NOMO-1 (cell line): ENCODE data around the gene SETD7.

Experiments
- DNase-seq, 2 experiments: peaks; one replicate each; lab custom pipeline; 2025; ENCODE audit not compliant: unreplicated experiment in 2 of 2; lab: John Stamatoyannopoulos, UW

SETD7 gene

GRCh38 chr4:139575072-139575471, 19.1 kb upstream of the SETD7 start:
- DNase-seq: no peak

- no peak for DNase-seq
These were observed 18.6 kb upstream of the SETD7 start for GRCh38 chr4:139574641-139575040.

GRCh38 chr4:139568206-139568955, 12.4 kb upstream of the SETD7 start:
- no peak for DNase-seq

- DNase-seq: no peak
These were observed 11.3 kb upstream of the SETD7 start for GRCh38 chr4:139567159-139567870.

- no peak for DNase-seq
These were observed 8.5 kb upstream of the SETD7 start for GRCh38 chr4:139564502-139564901.

- DNase-seq: no peak
These were observed 7.5 kb upstream of the SETD7 start for GRCh38 chr4:139563515-139563914.

- no peak for DNase-seq
These were observed 6.8 kb upstream of the SETD7 start for GRCh38 chr4:139562839-139563238.

GRCh38 chr4:139562067-139562684, 6.2 kb upstream of the SETD7 start:
- DNase-seq: no peak

GRCh38 chr4:139560406-139561104, 4.5 kb upstream of the SETD7 start:
- peak; percentile 93 to 99 for DNase-seq

GRCh38 chr4:139559687-139560086, 3.7 kb upstream of the SETD7 start:
- peak; percentile 44 to 62 for DNase-seq

- DNase-seq: no peak
These were observed 3.1 kb upstream of the SETD7 start for GRCh38 chr4:139559089-139559479.

GRCh38 chr4:139558235-139559088, 2.4 kb upstream of the SETD7 start:
- DNase-seq: no peak

- no peak for DNase-seq
These were observed 1.6 kb upstream of the SETD7 start for GRCh38 chr4:139557556-139558110.

- peak; percentile 37 to 60 for DNase-seq
These were observed 921 bp upstream of the SETD7 start for GRCh38 chr4:139556724-139557555.

GRCh38 chr4:139555705-139556070, 331 bp downstream of the SETD7 start:
- DNase-seq: peak; percentile 33 to 34

- DNase-seq: peak; percentile 75 to 76
These were observed 920 bp downstream of the SETD7 start for GRCh38 chr4:139554893-139555704.

GRCh38 chr4:139554642-139554892, 1.5 kb downstream of the SETD7 start:
- DNase-seq: no peak

- no peak for DNase-seq
These were observed 2.0 kb downstream of the SETD7 start for GRCh38 chr4:139553751-139554641.
